Natural killer cell (primary cell): Measurements from ENCODE around the gene ZNF217. TPM values are rescaled to one million over a fixed set of nuclear protein-coding genes. Genes with fewer than 3 reads are reported as not detected.
"Not testable (repeated sequence)": the region's sequence is repeated elsewhere in the genome, so short reads cannot be mapped to it uniquely, and the experiment has no call there.

Experiments
- ATAC-seq, 3 donors: fragments of 150-1000 bp in 2 of 3; fragments of 200-7000 bp in 1 of 3; cut with Tn5 transposase; 1 replicate in 1 of 3; 2 replicates in 2 of 3; pipeline ENCODE4 v1.10.0; 2021; ENCODE audit warnings: mild to moderate bottlenecking in 2 of 3, moderate library complexity in 2 of 3
- DNase-seq, 2 donors: peaks; one replicate each; pipeline versions ENCODE4 v3.0.0 to v3.0.0-alpha.2; 2013 to 2021; ENCODE audit warnings: mixed read lengths in 1 of 2
- H3K27ac ChIP-seq: one replicate; pipeline ENCODE4 v1.5.1; 2013; ENCODE audit warnings: mild to moderate bottlenecking, low read length
- H3K27me3 ChIP-seq: one replicate; pipeline ENCODE4 v1.6.1; 2013; ENCODE audit warnings: low read length; ENCODE audit not compliant: control insufficient read depth, insufficient read depth
- H3K36me3 ChIP-seq: one replicate; pipeline ENCODE4 v1.6.1; 2013; ENCODE audit warnings: low read length; ENCODE audit not compliant: control insufficient read depth, insufficient read depth
- H3K4me1 ChIP-seq: one replicate; pipeline ENCODE4 v1.6.1; 2013; ENCODE audit warnings: low read length; ENCODE audit not compliant: control insufficient read depth, insufficient read depth
- H3K4me3 ChIP-seq: one replicate; pipeline ENCODE4 v1.5.1; 2013; ENCODE audit warnings: low read length
- H3K9me3 ChIP-seq: one replicate; pipeline ENCODE4 v1.6.1; 2013; ENCODE audit warnings: low read length; ENCODE audit not compliant: control insufficient read depth, insufficient read depth
- H3K27ac Mint-ChIP-seq, 2 donors: one replicate each; pipeline ENCODE4 v1.8.0; 2022; ENCODE audit warnings: mild to moderate bottlenecking in 2 of 2, mixed read lengths in 2 of 2, moderate library complexity in 1 of 2
- H3K27me3 Mint-ChIP-seq, 2 donors: one replicate each; pipeline ENCODE4 v1.8.0; 2022; ENCODE audit warnings: low read depth in 2 of 2, mixed read lengths in 2 of 2
- H3K36me3 Mint-ChIP-seq: one replicate; pipeline ENCODE4 v1.8.0; 2022; ENCODE audit warnings: mixed read lengths
- H3K4me1 Mint-ChIP-seq, 2 donors: one replicate each; pipeline ENCODE4 v1.8.0; 2022; ENCODE audit warnings: mixed read lengths in 2 of 2
- H3K4me3 Mint-ChIP-seq: one replicate; pipeline ENCODE4 v1.8.0; 2022; ENCODE audit warnings: mild to moderate bottlenecking, moderate library complexity, mixed read lengths
- H3K9me3 Mint-ChIP-seq, 2 donors: one replicate each; pipeline ENCODE4 v1.8.0; 2022; ENCODE audit warnings: mixed read lengths in 2 of 2
- CTCF ChIP-seq: fragments of 200-600 bp; IDR thresholded peaks from one replicate; pipeline ENCODE4 v1.8.0; 2022; ENCODE audit warnings: antibody characterized with exemption
- WGBS: methylation state at CpG from one replicate; pipeline ENCODE4 v1.1.7; 2013; ENCODE audit warnings: missing lambda C conversion rate; ENCODE audit not compliant: insufficient coverage; 5-methylcytosine and 5-hydroxymethylcytosine counted together
- intact Hi-C: fragments of 100-400 bp; cut with micrococcal nuclease; formaldehyde crosslinking; loops from one replicate; pipeline ENCODE4 v1.14.2; 2022
- total RNA-seq, 4 donors: library from RNA; stranded (reverse); fragments of 120-200 nt in 1 of 4; gene quantifications; one replicate each; pipeline versions ENCODE4 v1.2.3 to v1.2.4, GENCODE V29; 2013 to 2022

ZNF217 gene
- total RNA-seq, 3 donors from 2014 or later (not counting 1 experiment from before 2014, with no cell fraction given) = 56.1 to 69.1 (median 59.0) TPM

GRCh38 chr20:53608456-53609452 lies 15.1 kb upstream of the ZNF217 start:
- no peaks in the 10 kb centered on the region for H3K9me3 Mint-ChIP-seq
- ATAC-seq (no peak), DNase-seq (peak; percentile 20 to 72)
- no peaks in the 10 kb centered on the region for H3K27me3 Mint-ChIP-seq
- peak overlapping the region; percentile 92 for H3K4me3 Mint-ChIP-seq
- peak overlapping the region; percentile 58 for H3K4me3 ChIP-seq
- no peaks in the 10 kb centered on the region for H3K36me3 Mint-ChIP-seq
- peaks cover 17 to 21% of the 10 kb centered on the region in 2 donors for H3K4me1 Mint-ChIP-seq
- H3K27me3 ChIP-seq = no peaks in the 10 kb centered on the region
- peaks cover 20% of the 10 kb centered on the region for H3K4me1 ChIP-seq
- H3K27ac Mint-ChIP-seq = peak overlapping the region; percentile 90 to 93
- H3K9me3 ChIP-seq = no peaks in the 10 kb centered on the region
- intact Hi-C loops = loop anchor here (5.0 kb wide), 1 partner anchor 34 kb away; no protein-coding TSS in a partner anchor
- peak overlapping the region; percentile 92 for H3K27ac ChIP-seq
- 77% methylated on average over 35 of the region's 35 CpGs for WGBS
- no peak for TF ChIP-seq CTCF
- H3K36me3 ChIP-seq = no peaks in the 10 kb centered on the region

GRCh38 chr20:53608071-53608455 lies 14.4 kb upstream of the ZNF217 start:
- Mint-ChIP-seq H3K4me1 (peaks cover 17 to 23% of the 10 kb centered on the region in 2 donors), H3K36me3 (no peaks in the 10 kb centered on the region), H3K27ac (peak overlapping the region; percentile 90 to 93), H3K9me3 (no peaks in the 10 kb centered on the region), H3K27me3 (no peaks in the 10 kb centered on the region), H3K4me3 (peak overlapping the region; percentile 55)
- WGBS = 97% methylated on average over 23 of the region's 23 CpGs
- Histone ChIP-seq H3K9me3 (no peaks in the 10 kb centered on the region), H3K27me3 (no peaks in the 10 kb centered on the region), H3K4me1 (peaks cover 20% of the 10 kb centered on the region), H3K4me3 (no peak overlapping the region), H3K36me3 (no peaks in the 10 kb centered on the region), H3K27ac (no peak overlapping the region)
- no peak for TF ChIP-seq CTCF
- no peak for ATAC-seq
- no peak for DNase-seq
- intact Hi-C loops = loop anchor here (5.0 kb wide), 1 partner anchor 34 kb away; no protein-coding TSS in a partner anchor

GRCh38 chr20:53606364-53606985 lies 12.8 kb upstream of the ZNF217 start:
- ATAC-seq = no peak
- Mint-ChIP-seq H3K9me3 (no peaks in the 10 kb centered on the region), H3K4me1 (peaks cover 17 to 23% of the 10 kb centered on the region in 2 donors), H3K4me3 (no peak overlapping the region), H3K27ac (no peak overlapping the region), H3K27me3 (no peaks in the 10 kb centered on the region), H3K36me3 (no peaks in the 10 kb centered on the region)
- Histone ChIP-seq H3K36me3 (no peaks in the 10 kb centered on the region), H3K27ac (no peak overlapping the region), H3K4me3 (no peak overlapping the region), H3K27me3 (no peaks in the 10 kb centered on the region), H3K4me1 (peaks cover 20% of the 10 kb centered on the region), H3K9me3 (no peaks in the 10 kb centered on the region)
- no peak for DNase-seq
- no peak for TF ChIP-seq CTCF
- intact Hi-C loops = loop anchor here (5.0 kb wide), 1 partner anchor 36 kb away; no protein-coding TSS in a partner anchor
- 98% methylated on average over 8 of the region's 8 CpGs for WGBS

- not testable (repeated sequence) for H3K4me3 Mint-ChIP-seq, H3K9me3 Mint-ChIP-seq, H3K27ac ChIP-seq, H3K36me3 ChIP-seq, H3K36me3 Mint-ChIP-seq, H3K27ac Mint-ChIP-seq, H3K4me3 ChIP-seq, ATAC-seq, H3K9me3 ChIP-seq, H3K27me3 ChIP-seq, H3K27me3 Mint-ChIP-seq, DNase-seq
- peaks cover 14% of the 10 kb centered on the region for H3K4me1 ChIP-seq
- WGBS = 96% methylated on average over 5 of the region's 5 CpGs
- intact Hi-C loops = loop anchor here (5.0 kb wide), 1 partner anchor 37 kb away; no protein-coding TSS in a partner anchor
- peaks cover 24 to 27% of the 10 kb centered on the region in 2 donors for H3K4me1 Mint-ChIP-seq
Observed at GRCh38 chr20:53605401-53605800, 11.8 kb upstream of the ZNF217 start.

- H3K4me3 Mint-ChIP-seq, ATAC-seq, DNase-seq, H3K27me3 ChIP-seq, H3K9me3 Mint-ChIP-seq, H3K4me3 ChIP-seq, H3K27ac ChIP-seq, H3K9me3 ChIP-seq, H3K36me3 Mint-ChIP-seq, H3K27me3 Mint-ChIP-seq, H3K27ac Mint-ChIP-seq, H3K36me3 ChIP-seq: not testable (repeated sequence)
- H3K4me1 ChIP-seq = peaks cover 14% of the 10 kb centered on the region
- no CpG with 5 or more reads among the region's 5 CpGs for WGBS
- H3K4me1 Mint-ChIP-seq = peaks cover 23 to 26% of the 10 kb centered on the region in 2 donors
- intact Hi-C loops = loop anchor here (5.0 kb wide), 1 partner anchor 37 kb away; no protein-coding TSS in a partner anchor
Observed at GRCh38 chr20:53604846-53605245, 11.2 kb upstream of the ZNF217 start.
